OCI-LY1 (cell line): ENCODE data around the gene ANKRD13B.
A peak's percentile ranks its signal among the peaks of the same experiment; 100 is the strongest.

Source experiments
- H2AFZ ChIP-seq: fragments of 200-600 bp; sonication (generic), shearing (Covaris generic); 2 replicates; pipeline ENCODE4 v1.6.0; 2014; ENCODE audit warnings: antibody characterized with exemption, mild to moderate bottlenecking, low read length
- H3F3A ChIP-seq: fragments of 200-600 bp; sonication (generic), shearing (Covaris generic); 2 replicates; pipeline ENCODE4 v1.6.0; 2014; ENCODE audit warnings: mild to moderate bottlenecking, antibody characterized with exemption, low read length, moderate library complexity; ENCODE audit not compliant: insufficient read depth
- H3K27ac ChIP-seq: fragments of 200-600 bp; sonication (generic); 2 replicates; pipeline ENCODE4 v1.5.1; 2014; ENCODE audit warnings: low read length, mixed run types, mild to moderate bottlenecking, low read depth; ENCODE audit not compliant: poor library complexity, severe bottlenecking
- H3K27me3 ChIP-seq: fragments of 200-600 bp; sonication (generic); 2 replicates; pipeline ENCODE4 v1.6.0; 2014; ENCODE audit warnings: antibody characterized with exemption, mild to moderate bottlenecking, low read length, moderate library complexity; ENCODE audit not compliant: insufficient read depth
- H3K36me3 ChIP-seq: fragments of 200-600 bp; sonication (generic); 2 replicates; pipeline ENCODE4 v1.6.1; 2014; ENCODE audit warnings: mild to moderate bottlenecking, antibody characterized with exemption, low read length, moderate library complexity, mixed read lengths; ENCODE audit not compliant: insufficient read depth
- H3K4me1 ChIP-seq: fragments of 200-600 bp; sonication (generic); 2 replicates; pipeline ENCODE4 v1.5.1; 2014; ENCODE audit warnings: mild to moderate bottlenecking, low read length, moderate library complexity; ENCODE audit not compliant: insufficient read depth, severe bottlenecking
- H3K4me2 ChIP-seq: fragments of 200-600 bp; sonication (generic), shearing (Covaris generic); 2 replicates; pipeline ENCODE4 v1.6.1; 2014; ENCODE audit warnings: low read length
- H3K4me3 ChIP-seq: fragments of 200-600 bp; sonication (generic); 2 replicates; pipeline ENCODE4 v1.5.1; 2014; ENCODE audit warnings: low read length, low read depth, mild to moderate bottlenecking, mixed read lengths; ENCODE audit not compliant: poor library complexity, severe bottlenecking
- H3K79me2 ChIP-seq: fragments of 200-600 bp; shearing (Covaris generic); 2 replicates; pipeline ENCODE4 v1.6.1; 2016; ENCODE audit warnings: mixed run types, low read length, mixed read lengths; ENCODE audit not compliant: insufficient read depth
- H3K9ac ChIP-seq: fragments of 200-600 bp; sonication (generic), shearing (Covaris generic); 2 replicates; pipeline ENCODE4 v1.6.1; 2014; ENCODE audit warnings: mild to moderate bottlenecking, low read length, mixed read lengths
- H3K9me2 ChIP-seq: fragments of 200-600 bp; sonication (generic), shearing (Covaris generic); 2 replicates; pipeline ENCODE4 v1.6.1; 2014; ENCODE audit warnings: low read depth, mild to moderate bottlenecking, low read length, mixed read lengths
- H3K9me3 ChIP-seq: fragments of 200-600 bp; shearing (Covaris generic); 2 replicates; pipeline ENCODE4 v1.6.1; 2014; ENCODE audit warnings: low read length, mixed read lengths
- H4K20me1 ChIP-seq: fragments of 200-600 bp; sonication (generic), shearing (Covaris generic); 2 replicates; pipeline ENCODE4 v1.6.0; 2016; ENCODE audit warnings: mild to moderate bottlenecking, low read length; ENCODE audit not compliant: insufficient read depth
- CTCF ChIP-seq: fragments of 200-600 bp; sonication (generic), shearing (Covaris generic); IDR thresholded peaks from 2 replicates; pipeline ENCODE4 v1.5.1; 2017; ENCODE audit warnings: mild to moderate bottlenecking, antibody characterized with exemption, low read length, moderate library complexity, mixed read lengths
- EZH2 ChIP-seq: fragments of 200-600 bp; sonication (generic), shearing (Covaris generic); IDR thresholded peaks from 2 replicates; pipeline ENCODE4 v1.8.0; 2017; ENCODE audit warnings: borderline replicate concordance, mixed run types, mild to moderate bottlenecking, antibody characterized with exemption, low read length, moderate library complexity, mixed read lengths

ANKRD13B gene

GRCh38 chr17:29589524-29590410 is 3.2 kb upstream of the ANKRD13B start, which contains the start of gene GIT1:
Gene GIT1, minus strand, starts transcription at chr17:29589648. Its CDS starts 270 bp downstream, at chr17:29589378.
- Histone ChIP-seq H3K4me2 (peak within 1 kb of the TSS; percentile 99), H3K9ac (peak within 1 kb of the TSS; percentile 93), H3K4me1 (peaks cover 80% of the 10 kb centered on the region), H3K9me3 (no peaks in the 10 kb centered on the region), H4K20me1 (no peaks in the 10 kb centered on the region), H3K4me3 (peak within 1 kb of the TSS; percentile 94), H3F3A (no peaks in the 10 kb centered on the region), H3K27ac (peak within 1 kb of the TSS; percentile 87), H3K36me3 (no peaks in the 10 kb centered on the region), H3K9me2 (no peaks in the 10 kb centered on the region), H2AFZ (peak within 1 kb of the TSS; percentile 29; the same call in 1 of the 2 replicates), H3K27me3 (no peaks in the 10 kb centered on the region), H3K79me2 (peaks cover 9% of the 10 kb centered on the region; the same call in 1 of the 2 replicates)
- TF ChIP-seq EZH2 (no peak), CTCF (no peak)

GRCh38 chr17:29590411-29591145 is 2.4 kb upstream of the ANKRD13B start:
- Histone ChIP-seq H3K27me3 (no peaks in the 10 kb centered on the region), H3K27ac (peak overlapping the region; percentile 87), H3K79me2 (peaks cover 9% of the 10 kb centered on the region; the same call in 1 of the 2 replicates), H3K4me1 (peaks cover 72% of the 10 kb centered on the region), H3K4me2 (peak overlapping the region; percentile 99), H3K9me2 (no peaks in the 10 kb centered on the region), H4K20me1 (no peaks in the 10 kb centered on the region), H2AFZ (peak overlapping the region; percentile 29; the same call in 1 of the 2 replicates), H3K9me3 (no peaks in the 10 kb centered on the region), H3K4me3 (peak overlapping the region; percentile 85), H3K36me3 (no peaks in the 10 kb centered on the region), H3K9ac (peak overlapping the region; percentile 93), H3F3A (no peaks in the 10 kb centered on the region)
- TF ChIP-seq CTCF, result no peak
- TF ChIP-seq EZH2, result no peak

GRCh38 chr17:29591146-29591736 is 1.7 kb upstream of the ANKRD13B start:
- H3K79me2 ChIP-seq, result peaks cover 9% of the 10 kb centered on the region; the same call in 1 of the 2 replicates
- peaks cover 65% of the 10 kb centered on the region for H3K4me1 ChIP-seq
- no peak for TF ChIP-seq EZH2
- TF ChIP-seq CTCF, result no peak
- H3K9ac ChIP-seq, result peak overlapping the region; percentile 93
- no peaks in the 10 kb centered on the region for H3K9me3 ChIP-seq
- H3K4me3 ChIP-seq, result peak overlapping the region; percentile 85
- H3K27ac ChIP-seq, result peak overlapping the region; percentile 87
- peak overlapping the region; percentile 5; the same call in 1 of the 2 replicates for H2AFZ ChIP-seq
- H3K4me2 ChIP-seq, result peak overlapping the region; percentile 99
- no peaks in the 10 kb centered on the region for H3K36me3 ChIP-seq
- no peaks in the 10 kb centered on the region for H4K20me1 ChIP-seq
- no peaks in the 10 kb centered on the region for H3K9me2 ChIP-seq
- no peaks in the 10 kb centered on the region for H3K27me3 ChIP-seq
- no peaks in the 10 kb centered on the region for H3F3A ChIP-seq
